Neural cell (in vitro differentiated cells): ENCODE results near the gene CADM1. TPM values are rescaled to one million over a fixed set of nuclear protein-coding genes. Genes with fewer than 3 reads are reported as not detected.

Source experiments
- H2AFZ ChIP-seq: fragments of 200-600, 300-800 bp; sonication (generic), shearing (Covaris generic); 2 replicates; pipeline ENCODE4 v1.6.0; 2014; ENCODE audit warnings: low read depth, mild to moderate bottlenecking, antibody characterized with exemption, low read length, moderate library complexity
- H3F3A ChIP-seq: fragments of 200-600 bp; shearing (Covaris generic); 2 replicates; pipeline ENCODE4 v1.6.1; 2016; ENCODE audit warnings: mild to moderate bottlenecking, moderate library complexity, mixed read lengths, antibody characterized with exemption, low read length; ENCODE audit not compliant: insufficient read depth, poor library complexity, severe bottlenecking
- H3K27ac ChIP-seq: fragments of 200-600, 300-800 bp; sonication (generic), shearing (Covaris generic); 2 replicates; pipeline ENCODE4 v1.5.1; 2014; ENCODE audit warnings: mild to moderate bottlenecking, low read length, moderate library complexity
- H3K27me3 ChIP-seq: fragments of 300-800, 200-600 bp; sonication (generic), shearing (Covaris generic); 2 replicates; pipeline ENCODE4 v1.6.0; 2014; ENCODE audit warnings: mild to moderate bottlenecking, low read depth, low read length, moderate library complexity; ENCODE audit not compliant: insufficient read depth
- H3K36me3 ChIP-seq: fragments of 300-800, 200-600 bp; sonication (generic), shearing (Covaris generic); 2 replicates; pipeline ENCODE4 v1.5.1; 2014; ENCODE audit warnings: mild to moderate bottlenecking, antibody characterized with exemption, low read length, moderate library complexity; ENCODE audit not compliant: insufficient read depth
- H3K4me2 ChIP-seq: fragments of 300-800, 200-600 bp; sonication (generic), shearing (Covaris generic); 2 replicates; pipeline ENCODE4 v1.6.0; 2014; ENCODE audit warnings: mild to moderate bottlenecking, low read length
- H3K4me3 ChIP-seq: fragments of 300-800, 200-600 bp; sonication (generic), shearing (Covaris generic); 2 replicates; pipeline ENCODE4 v1.5.1; 2014; ENCODE audit warnings: mild to moderate bottlenecking, low read length, moderate library complexity
- H3K79me2 ChIP-seq: fragments of 200-600 bp; shearing (Covaris generic); replicated peaks from 2 replicates; pipeline ENCODE4 v1.6.0; 2014; ENCODE audit warnings: mild to moderate bottlenecking, low read length, moderate library complexity; ENCODE audit not compliant: insufficient read depth
- H3K9ac ChIP-seq: fragments of 300-800, 200-600 bp; sonication (generic), shearing (Covaris generic); 2 replicates; pipeline ENCODE4 v1.6.1; 2016; ENCODE audit warnings: mild to moderate bottlenecking, low read length, mixed read lengths
- H3K9me2 ChIP-seq: fragments of 200-600 bp; shearing (Covaris generic); 2 replicates; pipeline ENCODE4 v1.6.1; 2016; ENCODE audit warnings: mild to moderate bottlenecking, low read length, mixed read lengths; ENCODE audit not compliant: insufficient read depth
- H3K9me3 ChIP-seq: fragments of 200-600, 300-800 bp; sonication (generic), shearing (Covaris generic); 2 replicates; pipeline ENCODE4 v1.6.1; 2016; ENCODE audit warnings: mild to moderate bottlenecking, mixed run types, low read length, moderate library complexity, mixed read lengths
- H4K20me1 ChIP-seq: fragments of 200-600 bp; shearing (Covaris generic); 2 replicates; pipeline ENCODE4 v1.6.1; 2016; ENCODE audit warnings: mild to moderate bottlenecking, mixed run types; ENCODE audit not compliant: insufficient read depth
- CTCF ChIP-seq: fragments of 450-650 bp; IDR thresholded peaks from 2 replicates; pipeline ENCODE4 v1.5.1; 2014; ENCODE audit warnings: antibody characterized with exemption, mild to moderate bottlenecking, moderate library complexity; ENCODE audit not compliant: poor library complexity, severe bottlenecking
- EP300 ChIP-seq: fragments of 450-650 bp; conservative IDR thresholded peaks from 2 replicates; pipeline ENCODE4 v1.6.1; 2014; ENCODE audit warnings: antibody characterized with exemption, mild to moderate bottlenecking, moderate library complexity; ENCODE audit not compliant: poor library complexity, severe bottlenecking
- MXI1 ChIP-seq: fragments of 450-650 bp; conservative IDR thresholded peaks from 2 replicates; pipeline ENCODE4 v1.6.1; 2014; ENCODE audit warnings: antibody characterized with exemption, mild to moderate bottlenecking; ENCODE audit not compliant: poor library complexity, severe bottlenecking
- POLR2AphosphoS5 ChIP-seq: IDR thresholded peaks from 2 replicates; pipeline ENCODE4 v1.6.1; 2012
- RAD21 ChIP-seq: fragments of 450-650 bp; conservative IDR thresholded peaks from 2 replicates; pipeline ENCODE4 v1.6.1; 2014; ENCODE audit warnings: antibody characterized with exemption, mild to moderate bottlenecking, moderate library complexity
- REST ChIP-seq: IDR thresholded peaks from 2 replicates; pipeline ENCODE4 v1.6.1; 2012; ENCODE audit warnings: borderline replicate concordance
- SMC3 ChIP-seq: fragments of 450-650 bp; conservative IDR thresholded peaks from 2 replicates; pipeline ENCODE4 v1.6.1; 2014; ENCODE audit warnings: antibody characterized with exemption, mild to moderate bottlenecking, moderate library complexity; ENCODE audit not compliant: poor library complexity
- polyA plus RNA-seq: library from polyadenylated mRNA; depleted of rRNA; stranded (reverse); fragments of >200 nt; gene quantifications from 2 replicates; pipeline ENCODE4 v1.2.3, GENCODE V29; 2014

The CADM1 gene
- polyA plus RNA-seq, 1 donor from 2014 or later: 92.1 TPM

GRCh38 chr11:115527534-115528125 lies 23.4 kb upstream of the CADM1 start:
- Histone ChIP-seq H3K27ac (no peak overlapping the region), H3K9me3 (no peaks in the 10 kb centered on the region), H4K20me1 (no peaks in the 10 kb centered on the region), H2AFZ (no peak overlapping the region), H3K9me2 (no peaks in the 10 kb centered on the region), H3K27me3 (no peaks in the 10 kb centered on the region), H3F3A (no peaks in the 10 kb centered on the region), H3K36me3 (no peaks in the 10 kb centered on the region), H3K79me2 (no peaks in the 10 kb centered on the region), H3K4me3 (no peak overlapping the region), H3K9ac (no peak overlapping the region), H3K4me2 (no peak overlapping the region)
- TF ChIP-seq EP300: no peak
- TF ChIP-seq CTCF: no peak
- no peak for TF ChIP-seq MXI1

GRCh38 chr11:115525531-115526006 lies 21.4 kb upstream of the CADM1 start:
- no peaks in the 10 kb centered on the region for H3K9me2 ChIP-seq
- no peaks in the 10 kb centered on the region for H3K79me2 ChIP-seq
- no peak overlapping the region for H3K4me2 ChIP-seq
- H2AFZ ChIP-seq: no peak overlapping the region
- no peaks in the 10 kb centered on the region for H4K20me1 ChIP-seq
- no peaks in the 10 kb centered on the region for H3K36me3 ChIP-seq
- no peaks in the 10 kb centered on the region for H3K9me3 ChIP-seq
- no peaks in the 10 kb centered on the region for H3K27me3 ChIP-seq
- TF ChIP-seq SMC3 (no peak), REST (no peak), POLR2AphosphoS5 (no peak), RAD21 (no peak), CTCF (no peak)
- H3K4me3 ChIP-seq: no peak overlapping the region
- H3K9ac ChIP-seq: no peak overlapping the region
- H3K27ac ChIP-seq: no peak overlapping the region
- H3F3A ChIP-seq: no peaks in the 10 kb centered on the region
